Measurements from ENCODE around the gene PIK3C2G. TPM values are rescaled to one million over a fixed set of nuclear protein-coding genes. Genes with fewer than 3 reads are reported as not detected.

PIK3C2G gene
- total RNA-seq, 1 experiment from 2014 or later, result not detected

DNA sequence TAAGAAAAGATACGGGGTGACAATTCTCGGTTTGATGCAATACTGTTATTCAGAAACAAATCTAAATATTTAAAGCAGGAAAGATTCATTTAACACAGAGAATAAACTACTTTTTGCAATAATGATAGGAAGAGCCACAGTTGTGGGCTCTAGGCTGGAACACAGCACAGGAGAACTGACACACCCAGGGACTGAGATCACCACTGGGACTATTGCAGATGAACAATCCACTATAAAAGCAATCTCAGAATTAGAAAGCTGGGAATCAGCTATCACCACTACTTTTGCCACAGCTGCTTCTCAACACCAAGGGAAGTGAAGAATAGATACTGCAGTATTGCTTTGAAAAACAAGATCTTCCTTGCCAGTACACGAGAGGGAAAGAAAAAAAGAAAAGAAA is 4.1 kb upstream of the PIK3C2G start:
- Histone ChIP-seq H3K36me3 (ENCODE audit: control insufficient read depth in 1 of 2, insufficient read depth in 2 of 2, low read length in 2 of 2) (no peaks in the 10 kb centered on the region), H3K27ac (ENCODE audit: low read depth, low read length) (no peak overlapping the region), H3K9me3 (ENCODE audit: control insufficient read depth in 1 of 2, insufficient read depth in 1 of 2, low read depth in 1 of 2, low read length in 2 of 2) (no peaks in the 10 kb centered on the region), H3K4me1 (ENCODE audit: control insufficient read depth in 1 of 2, insufficient read depth in 2 of 2, low read length in 2 of 2) (no peaks in the 10 kb centered on the region), H3K4me3 (replicated peaks in 1 of 2; ENCODE audit: low read depth in 1 of 2, low read length in 2 of 2) (no peak overlapping the region), H3K9me2 (ENCODE audit: insufficient read depth) (no peaks in the 10 kb centered on the region), H4K20me1 (ENCODE audit: insufficient read depth) (no peaks in the 10 kb centered on the region), H2AFZ (ENCODE audit: low read depth, low read length, poor library complexity, severe bottlenecking) (no peak overlapping the region), H3K79me2 (ENCODE audit: insufficient read depth, low read length) (no peaks in the 10 kb centered on the region), H3K4me2 (ENCODE audit: low read length) (no peak overlapping the region), H3K27me3 (ENCODE audit: insufficient read depth, low read length) (no peaks in the 10 kb centered on the region), H3K9ac (ENCODE audit: low read length) (no peak overlapping the region)
- intact Hi-C loops (cut with micrococcal nuclease), result no loop called here
- no TSS peak for BruUV-seq (replicated peaks)
- CTCF ChIA-PET, result no interaction called here
- TF ChIP-seq YY1 (IDR thresholded peaks at IDR 0.05; ENCODE audit: extremely low read depth, insufficient replicate concordance, low read depth, low read length), result no peak
- TF ChIP-seq, protein P1, sequence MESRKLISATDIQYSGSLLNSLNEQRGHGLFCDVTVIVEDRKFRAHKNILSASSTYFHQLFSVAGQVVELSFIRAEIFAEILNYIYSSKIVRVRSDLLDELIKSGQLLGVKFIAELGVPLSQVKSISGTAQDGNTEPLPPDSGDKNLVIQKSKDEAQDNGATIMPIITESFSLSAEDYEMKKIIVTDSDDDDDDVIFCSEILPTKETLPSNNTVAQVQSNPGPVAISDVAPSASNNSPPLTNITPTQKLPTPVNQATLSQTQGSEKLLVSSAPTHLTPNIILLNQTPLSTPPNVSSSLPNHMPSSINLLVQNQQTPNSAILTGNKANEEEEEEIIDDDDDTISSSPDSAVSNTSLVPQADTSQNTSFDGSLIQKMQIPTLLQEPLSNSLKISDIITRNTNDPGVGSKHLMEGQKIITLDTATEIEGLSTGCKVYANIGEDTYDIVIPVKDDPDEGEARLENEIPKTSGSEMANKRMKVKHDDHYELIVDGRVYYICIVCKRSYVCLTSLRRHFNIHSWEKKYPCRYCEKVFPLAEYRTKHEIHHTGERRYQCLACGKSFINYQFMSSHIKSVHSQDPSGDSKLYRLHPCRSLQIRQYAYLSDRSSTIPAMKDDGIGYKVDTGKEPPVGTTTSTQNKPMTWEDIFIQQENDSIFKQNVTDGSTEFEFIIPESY (IDR thresholded peaks at IDR 0.05; ENCODE audit: extremely low read depth, insufficient replicate concordance, low read length), result no peak
- no peak for TF ChIP-seq EZH2phosphoT487 (IDR thresholded peaks at IDR 0.05; ENCODE audit: borderline replicate concordance)
- TF ChIP-seq, protein P2, sequence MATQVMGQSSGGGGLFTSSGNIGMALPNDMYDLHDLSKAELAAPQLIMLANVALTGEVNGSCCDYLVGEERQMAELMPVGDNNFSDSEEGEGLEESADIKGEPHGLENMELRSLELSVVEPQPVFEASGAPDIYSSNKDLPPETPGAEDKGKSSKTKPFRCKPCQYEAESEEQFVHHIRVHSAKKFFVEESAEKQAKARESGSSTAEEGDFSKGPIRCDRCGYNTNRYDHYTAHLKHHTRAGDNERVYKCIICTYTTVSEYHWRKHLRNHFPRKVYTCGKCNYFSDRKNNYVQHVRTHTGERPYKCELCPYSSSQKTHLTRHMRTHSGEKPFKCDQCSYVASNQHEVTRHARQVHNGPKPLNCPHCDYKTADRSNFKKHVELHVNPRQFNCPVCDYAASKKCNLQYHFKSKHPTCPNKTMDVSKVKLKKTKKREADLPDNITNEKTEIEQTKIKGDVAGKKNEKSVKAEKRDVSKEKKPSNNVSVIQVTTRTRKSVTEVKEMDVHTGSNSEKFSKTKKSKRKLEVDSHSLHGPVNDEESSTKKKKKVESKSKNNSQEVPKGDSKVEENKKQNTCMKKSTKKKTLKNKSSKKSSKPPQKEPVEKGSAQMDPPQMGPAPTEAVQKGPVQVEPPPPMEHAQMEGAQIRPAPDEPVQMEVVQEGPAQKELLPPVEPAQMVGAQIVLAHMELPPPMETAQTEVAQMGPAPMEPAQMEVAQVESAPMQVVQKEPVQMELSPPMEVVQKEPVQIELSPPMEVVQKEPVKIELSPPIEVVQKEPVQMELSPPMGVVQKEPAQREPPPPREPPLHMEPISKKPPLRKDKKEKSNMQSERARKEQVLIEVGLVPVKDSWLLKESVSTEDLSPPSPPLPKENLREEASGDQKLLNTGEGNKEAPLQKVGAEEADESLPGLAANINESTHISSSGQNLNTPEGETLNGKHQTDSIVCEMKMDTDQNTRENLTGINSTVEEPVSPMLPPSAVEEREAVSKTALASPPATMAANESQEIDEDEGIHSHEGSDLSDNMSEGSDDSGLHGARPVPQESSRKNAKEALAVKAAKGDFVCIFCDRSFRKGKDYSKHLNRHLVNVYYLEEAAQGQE (IDR thresholded peaks at IDR 0.05; ENCODE audit: low read depth), result no peak
- TF ChIP-seq POLR2AphosphoS5 (IDR thresholded peaks at IDR 0.05; ENCODE audit: low read depth, low read length), result no peak
- TF ChIP-seq ELF1 (IDR thresholded peaks at IDR 0.05; ENCODE audit: borderline replicate concordance, low read depth), result no peak
- TF ChIP-seq RAD21 (IDR thresholded peaks at IDR 0.05; ENCODE audit: low read depth), result no peak
- TF ChIP-seq, protein P3, sequence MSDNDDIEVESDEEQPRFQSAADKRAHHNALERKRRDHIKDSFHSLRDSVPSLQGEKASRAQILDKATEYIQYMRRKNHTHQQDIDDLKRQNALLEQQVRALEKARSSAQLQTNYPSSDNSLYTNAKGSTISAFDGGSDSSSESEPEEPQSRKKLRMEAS (IDR thresholded peaks at IDR 0.05), result no peak
- no peak for TF ChIP-seq ZNF274 (IDR thresholded peaks at IDR 0.05; ENCODE audit: low read depth, low read length)
- TF ChIP-seq SP1 (IDR thresholded peaks at IDR 0.05; ENCODE audit: low read depth), result no peak
- no peak for TF ChIP-seq FOSL1 (IDR thresholded peaks at IDR 0.05; ENCODE audit: low read depth)
- TF ChIP-seq CBX3 (IDR thresholded peaks at IDR 0.05; ENCODE audit: low read depth), result no peak
- TF ChIP-seq, protein P4, sequence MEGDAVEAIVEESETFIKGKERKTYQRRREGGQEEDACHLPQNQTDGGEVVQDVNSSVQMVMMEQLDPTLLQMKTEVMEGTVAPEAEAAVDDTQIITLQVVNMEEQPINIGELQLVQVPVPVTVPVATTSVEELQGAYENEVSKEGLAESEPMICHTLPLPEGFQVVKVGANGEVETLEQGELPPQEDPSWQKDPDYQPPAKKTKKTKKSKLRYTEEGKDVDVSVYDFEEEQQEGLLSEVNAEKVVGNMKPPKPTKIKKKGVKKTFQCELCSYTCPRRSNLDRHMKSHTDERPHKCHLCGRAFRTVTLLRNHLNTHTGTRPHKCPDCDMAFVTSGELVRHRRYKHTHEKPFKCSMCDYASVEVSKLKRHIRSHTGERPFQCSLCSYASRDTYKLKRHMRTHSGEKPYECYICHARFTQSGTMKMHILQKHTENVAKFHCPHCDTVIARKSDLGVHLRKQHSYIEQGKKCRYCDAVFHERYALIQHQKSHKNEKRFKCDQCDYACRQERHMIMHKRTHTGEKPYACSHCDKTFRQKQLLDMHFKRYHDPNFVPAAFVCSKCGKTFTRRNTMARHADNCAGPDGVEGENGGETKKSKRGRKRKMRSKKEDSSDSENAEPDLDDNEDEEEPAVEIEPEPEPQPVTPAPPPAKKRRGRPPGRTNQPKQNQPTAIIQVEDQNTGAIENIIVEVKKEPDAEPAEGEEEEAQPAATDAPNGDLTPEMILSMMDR (IDR thresholded peaks at IDR 0.05 in 2 of 3, conservative IDR thresholded peaks at IDR 0.05 in 1 of 3; ENCODE audit: borderline replicate concordance in 1 of 3, insufficient read depth in 1 of 3, low read depth in 2 of 3, low read length in 2 of 3), result no peak
- no peak for TF ChIP-seq ZFX (IDR thresholded peaks at IDR 0.05)
- no peak for TF ChIP-seq TCF7L2 (IDR thresholded peaks at IDR 0.05; ENCODE audit: borderline replicate concordance, extremely low read depth, insufficient read depth, insufficient read length)
- DNase-seq (ENCODE audit: low read depth, low spot score) (no peak), ATAC-seq (no peak)
- POLR2A ChIA-PET, result no interaction called here
- RAD21 ChIA-PET (ENCODE audit: low non-redundant PET in 1 of 2, low total read pairs in 2 of 2, uncharacterized antibody in 2 of 2, unreplicated experiment in 2 of 2), result no interaction called here

Measured in HCT116 (cell line).